ENCODE measurements around the gene NTM.

- no peak for TF ChIP-seq CTCF (IDR thresholded peaks at IDR 0.05)
- no peak for TF ChIP-seq EP300 (IDR thresholded peaks at IDR 0.05)
Observed at GRCh38 chr11:131411636-131412035, 41.2 kb downstream of the NTM start.
